IMR-90 (cell line): ENCODE measurements around the gene GRK5. TPM values are rescaled to one million over a fixed set of nuclear protein-coding genes. Genes with fewer than 3 reads are reported as not detected.

Experiments used
- ATAC-seq: fragments of 200-7000 bp; cut with Tn5 transposase; 2 replicates; pipeline ENCODE4 v1.9.1; 2020; ENCODE audit warnings: low read depth, mild to moderate bottlenecking, moderate library complexity
- BruUV-seq: library from RNA; stranded (reverse); fragments of 400-500 nt; replicated peaks from 2 replicates; lab custom pipeline; 2021; lab: Mats Ljungman, UMichigan
- CTCF ChIA-PET: fragments of 300-600 bp; formaldehyde crosslinking; extraction: SDS; loops from one replicate; lab custom pipeline; 2021; ENCODE audit warnings: antibody characterized with exemption; lab: Yijun Ruan, JAX
- POLR2A ChIA-PET: fragments of 300-600 bp; sonication (Branson Sonifier 250); formaldehyde crosslinking; loops from one replicate; lab custom pipeline; 2022; ENCODE audit warnings: antibody characterized with exemption; ENCODE audit not compliant: unreplicated experiment; lab: Charles Lee
- DNase-seq: peaks from one replicate; pipeline ENCODE4 v3.0.0; 2013
- H2AFZ ChIP-seq: replicated peaks from 2 replicates; pipeline ENCODE3; 2013; ENCODE audit warnings: low read length, mild to moderate bottlenecking; ENCODE audit not compliant: poor library complexity
- H2AK5ac ChIP-seq: 2 replicates; pipeline ENCODE4 v1.6.1; 2013; ENCODE audit warnings: low read depth, low read length, inconsistent platforms
- H2AK9ac ChIP-seq: replicated peaks from 2 replicates; pipeline ENCODE3; 2013; ENCODE audit warnings: mild to moderate bottlenecking, low read depth, low read length, moderate library complexity; ENCODE audit not compliant: poor library complexity
- H2BK120ac ChIP-seq: 2 replicates; pipeline ENCODE4 v1.6.1; 2013; ENCODE audit warnings: low read depth, low read length, inconsistent platforms
- H2BK15ac ChIP-seq: 3 replicates; pipeline ENCODE4 v1.6.1; 2013; ENCODE audit warnings: low read depth, low read length, inconsistent platforms
- H2BK20ac ChIP-seq: 2 replicates; pipeline ENCODE4 v1.6.1; 2013; ENCODE audit warnings: low read depth, mild to moderate bottlenecking, inconsistent platforms, low read length, moderate library complexity
- H2BK5ac ChIP-seq: 2 replicates; pipeline ENCODE4 v1.6.1; 2013; ENCODE audit warnings: mild to moderate bottlenecking, low read depth, low read length, inconsistent platforms; ENCODE audit not compliant: poor library complexity, severe bottlenecking
- H3K14ac ChIP-seq: replicated peaks from 2 replicates; pipeline ENCODE4 v1.6.1; 2013; ENCODE audit warnings: low read depth, low read length, inconsistent platforms
- H3K18ac ChIP-seq: 2 replicates; pipeline ENCODE4 v1.6.1; 2013; ENCODE audit warnings: low read depth, low read length, control low read depth
- H3K23ac ChIP-seq: 2 replicates; pipeline ENCODE4 v1.6.1; 2013; ENCODE audit warnings: low read depth, low read length, inconsistent platforms
- H3K27ac ChIP-seq: 2 replicates; pipeline ENCODE4 v1.5.1; 2013; ENCODE audit warnings: mild to moderate bottlenecking, control low read depth, low read length; ENCODE audit not compliant: insufficient read depth
- H3K27me3 ChIP-seq: 2 replicates; pipeline ENCODE4 v1.6.1; 2013; ENCODE audit warnings: low read length; ENCODE audit not compliant: control insufficient read depth, insufficient read depth
- H3K36me3 ChIP-seq: 2 replicates; pipeline ENCODE4 v1.6.1; 2013; ENCODE audit warnings: low read length, mixed read lengths; ENCODE audit not compliant: control insufficient read depth, insufficient read depth
- H3K4ac ChIP-seq: 2 replicates; pipeline ENCODE4 v1.6.1; 2013; ENCODE audit warnings: low read depth, low read length, inconsistent platforms
- H3K4me1 ChIP-seq: 2 replicates; pipeline ENCODE4 v1.6.1; 2013; ENCODE audit warnings: low read length, mixed read lengths; ENCODE audit not compliant: control insufficient read depth, insufficient read depth
- H3K4me2 ChIP-seq: 2 replicates; pipeline ENCODE4 v1.6.1; 2013; ENCODE audit warnings: low read depth, mild to moderate bottlenecking, control low read depth, low read length, moderate library complexity
- H3K4me3 ChIP-seq: 2 replicates; pipeline ENCODE4 v1.5.1; 2013; ENCODE audit warnings: low read depth, mild to moderate bottlenecking, control low read depth, low read length, moderate library complexity; ENCODE audit not compliant: insufficient read depth
- H3K56ac ChIP-seq: 2 replicates; pipeline ENCODE4 v1.6.1; 2013; ENCODE audit warnings: low read length, inconsistent platforms; ENCODE audit not compliant: insufficient read depth; ENCODE audit errors: extremely low read depth
- H3K79me1 ChIP-seq, 2 experiments: 2 replicates each; pipeline ENCODE4 v1.6.1; 2013; ENCODE audit warnings: low read length in 2 of 2, inconsistent platforms in 1 of 2, low read depth in 1 of 2
- H3K9ac ChIP-seq: 2 replicates; pipeline ENCODE4 v1.6.1; 2013; ENCODE audit warnings: low read depth, low read length, control low read depth
- H3K9me1 ChIP-seq: 2 replicates; pipeline ENCODE4 v1.6.1; 2013; ENCODE audit warnings: low read length, inconsistent platforms; ENCODE audit not compliant: insufficient read depth
- H3K9me3 ChIP-seq: 2 replicates; pipeline ENCODE4 v1.6.1; 2013; ENCODE audit warnings: low read length; ENCODE audit not compliant: control insufficient read depth, insufficient read depth
- H4K20me1 ChIP-seq: 2 replicates; pipeline ENCODE4 v1.6.1; 2013; ENCODE audit warnings: low read length, inconsistent platforms; ENCODE audit not compliant: insufficient read depth
- H4K5ac ChIP-seq: 2 replicates; pipeline ENCODE4 v1.6.1; 2013; ENCODE audit warnings: mild to moderate bottlenecking, low read depth, low read length, control low read depth
- H4K8ac ChIP-seq, 2 experiments: 2 replicates each; pipeline ENCODE4 v1.6.1; 2013; ENCODE audit warnings: low read depth in 2 of 2, low read length in 2 of 2, control low read depth in 1 of 2, inconsistent platforms in 1 of 2
- H4K91ac ChIP-seq: 2 replicates; pipeline ENCODE4 v1.6.1; 2013; ENCODE audit warnings: low read depth, low read length, inconsistent platforms; ENCODE audit not compliant: insufficient read depth
- BHLHE40 ChIP-seq: fragments of 150-350 bp; IDR thresholded peaks from 2 replicates; pipeline ENCODE4 v1.6.1; 2016; ENCODE audit warnings: mild to moderate bottlenecking, low read depth, low read length
- CEBPB ChIP-seq: IDR thresholded peaks from 2 replicates; pipeline ENCODE4 v1.6.1; 2012; ENCODE audit warnings: low read depth, low read length, improper control_type of control experiment
- CHD1 ChIP-seq: IDR thresholded peaks from 2 replicates; pipeline ENCODE4 v1.6.1; 2012; ENCODE audit warnings: low read depth, low read length, improper control_type of control experiment
- CTCF ChIP-seq: conservative IDR thresholded peaks from 2 replicates; pipeline ENCODE4 v1.5.1; 2012; ENCODE audit warnings: mild to moderate bottlenecking, low read depth, low read length, improper control_type of control experiment
- ELK1 ChIP-seq: fragments of 150-350 bp; IDR thresholded peaks from 2 replicates; pipeline ENCODE4 v1.6.1; 2016; ENCODE audit warnings: low read depth, mild to moderate bottlenecking, low read length, moderate library complexity, borderline replicate concordance
- FOS ChIP-seq: fragments of 150-350 bp; IDR thresholded peaks from 2 replicates; pipeline ENCODE4 v1.6.1; 2016; ENCODE audit warnings: low read depth, low read length
- MAFK ChIP-seq: IDR thresholded peaks from 2 replicates; pipeline ENCODE4 v1.6.1; 2012; ENCODE audit warnings: low read depth, low read length, improper control_type of control experiment
- MAZ ChIP-seq: IDR thresholded peaks from 2 replicates; pipeline ENCODE4 v1.6.1; 2012; ENCODE audit warnings: low read depth, mild to moderate bottlenecking, low read length, improper control_type of control experiment, moderate library complexity, borderline replicate concordance
- MXI1 ChIP-seq: IDR thresholded peaks from 2 replicates; pipeline ENCODE4 v1.6.1; 2012; ENCODE audit warnings: low read depth, mild to moderate bottlenecking, low read length, moderate library complexity, borderline replicate concordance
- NFE2L2 ChIP-seq: fragments of 150-350 bp; IDR thresholded peaks from 2 replicates; pipeline ENCODE4 v1.6.1; 2016; ENCODE audit warnings: low read depth, mild to moderate bottlenecking, low read length
- POLR2A ChIP-seq: IDR thresholded peaks from 2 replicates; pipeline ENCODE4 v1.6.1; 2012; ENCODE audit warnings: mild to moderate bottlenecking, low read depth, low read length
- RAD21 ChIP-seq: IDR thresholded peaks from 2 replicates; pipeline ENCODE4 v1.6.1; 2012; ENCODE audit warnings: low read length, improper control_type of control experiment
- RCOR1 ChIP-seq: IDR thresholded peaks from 2 replicates; pipeline ENCODE4 v1.6.1; 2012; ENCODE audit warnings: mild to moderate bottlenecking, low read length, improper control_type of control experiment; ENCODE audit not compliant: insufficient replicate concordance
- RFX5 ChIP-seq: IDR thresholded peaks from 2 replicates; pipeline ENCODE4 v1.8.0; 2012; ENCODE audit warnings: low read depth, mild to moderate bottlenecking, low read length, moderate library complexity
- SMC3 ChIP-seq: fragments of 150-350 bp; IDR thresholded peaks from 2 replicates; pipeline ENCODE4 v1.6.1; 2016; ENCODE audit warnings: low read depth, mild to moderate bottlenecking, antibody characterized with exemption, low read length, moderate library complexity
- USF2 ChIP-seq: fragments of 150-350 bp; IDR thresholded peaks from 2 replicates; pipeline ENCODE4 v1.6.1; 2017; ENCODE audit warnings: mild to moderate bottlenecking, antibody characterized with exemption, low read length, low read depth
- WGBS, 2 experiments: methylation state at CpG; one replicate each; pipeline versions ENCODE4 v1.1.5 to v1.1.7; 2013; ENCODE audit warnings: missing lambda C conversion rate in 2 of 2; ENCODE audit not compliant: insufficient read length in 1 of 2; ENCODE audit errors: extremely low coverage in 2 of 2; 5-methylcytosine and 5-hydroxymethylcytosine counted together
- dilution Hi-C: fragments of 300-500 bp; cut with HindIII; formaldehyde crosslinking; loops from one replicate; pipeline ENCODE4 v1.14.3; 2018; ENCODE audit warnings: low sequenced_read_pairs; ENCODE audit not compliant: unreplicated experiment
- in situ Hi-C: fragments of 300-500 bp; cut with MboI; formaldehyde crosslinking; loops from 3 replicates; pipeline ENCODE4 v1.14.3; 2019; ENCODE audit warnings: low sequenced_read_pairs, inconsistent platforms, mixed read lengths
- intact Hi-C: fragments of 100-400 bp; cut with micrococcal nuclease; formaldehyde crosslinking; loops from 2 replicates; pipeline ENCODE4 v1.10.0; 2022
- polyA plus RNA-seq, 3 experiments: library from polyadenylated mRNA; depleted of rRNA; stranded (reverse); fragments of >200 nt; gene quantifications; 2 replicates each; pipeline ENCODE4 v1.2.3, GENCODE V29; 2012; ENCODE audit warnings: low replicate concordance in 1 of 3
- total RNA-seq: library from RNA; depleted of rRNA; stranded (reverse); fragments of >200 nt; gene quantifications from 2 replicates; pipeline ENCODE4 v1.2.3, GENCODE V29; 2012

Gene GRK5
- total and polyA plus RNA-seq, 2 of the 4 experiments (the other 2 are of a cell fraction) = 12.9 to 16.3 TPM

- ChIA-PET CTCF (no interaction called here), POLR2A (no interaction called here)
- dilution Hi-C loops (no loop called here), in situ Hi-C loops (no loop called here), intact Hi-C loops (no loop called here)
- H3K56ac ChIP-seq = no peak overlapping the region
- H3K27ac ChIP-seq = no peak overlapping the region
- peak overlapping the region; percentile 92; the same call in 1 of the 2 replicates for H2AK5ac ChIP-seq
- ATAC-seq = no peak
- H3K4me2 ChIP-seq = no peak overlapping the region
- H2BK15ac ChIP-seq = 0 out of 3 replicates have a peak overlapping the region, but pooled peaks have one; percentile 49
- no peak overlapping the region for H3K4me3 ChIP-seq
- peak overlapping the region; percentile 83; the same call in 1 of the 2 replicates for H2BK20ac ChIP-seq
- H3K9ac ChIP-seq = no peak overlapping the region
- WGBS, 2 experiments = no CpG with 5 or more reads among the region's 4 CpGs
- H4K91ac ChIP-seq = no peak overlapping the region
- peaks cover 23 to 79% of the 10 kb centered on the region in 2 experiments for H3K79me1 ChIP-seq
- H2BK120ac ChIP-seq = peak overlapping the region; percentile 85; the same call in 1 of the 2 replicates
- no peak overlapping the region for H2AFZ ChIP-seq
- peaks cover 15% of the 10 kb centered on the region for H3K9me1 ChIP-seq
- no peak overlapping the region for H2AK9ac ChIP-seq
- peak overlapping the region; percentile 82 to 84 for H4K8ac ChIP-seq
- no peaks in the 10 kb centered on the region for H3K9me3 ChIP-seq
- H3K4me1 ChIP-seq = peaks cover 36% of the 10 kb centered on the region
- H3K36me3 ChIP-seq = peaks cover 32% of the 10 kb centered on the region; the same call in 1 of the 2 replicates
- DNase-seq = no peak
- H3K4ac ChIP-seq = peak overlapping the region; percentile 69; the same call in 1 of the 2 replicates
- 0 out of 2 replicates have a peak overlapping the region, but pooled peaks have one; percentile 60 for H3K14ac ChIP-seq
- H3K23ac ChIP-seq = no peak overlapping the region
- H3K18ac ChIP-seq = no peak overlapping the region
- H2BK5ac ChIP-seq = no peak overlapping the region
- BruUV-seq = no TSS peak
- no peaks in the 10 kb centered on the region for H4K20me1 ChIP-seq
- no peaks in the 10 kb centered on the region for H3K27me3 ChIP-seq
- H4K5ac ChIP-seq = no peak overlapping the region
- no peak for TF ChIP-seq MAFK
- no peak for TF ChIP-seq MAZ
- no peak for TF ChIP-seq SMC3
- no peak for TF ChIP-seq NFE2L2
- TF ChIP-seq RFX5 = no peak
- no peak for TF ChIP-seq POLR2A
- TF ChIP-seq MXI1 = no peak
- TF ChIP-seq USF2 = no peak
- no peak for TF ChIP-seq RAD21
- no peak for TF ChIP-seq BHLHE40
- TF ChIP-seq RCOR1 = no peak
- TF ChIP-seq CHD1 = no peak
- TF ChIP-seq FOS = no peak
- no peak for TF ChIP-seq CTCF
- TF ChIP-seq ELK1 = no peak
- TF ChIP-seq CEBPB = no peak
Observed at GRCh38 chr10:119408072-119408471, 200.7 kb downstream of the GRK5 start.
